ENCODE data around the gene NUDT4.
"Not testable (repeated sequence)": the region's sequence is repeated elsewhere in the genome, so short reads cannot be mapped to it uniquely, and the experiment has no call there.

The NUDT4 gene

DNA sequence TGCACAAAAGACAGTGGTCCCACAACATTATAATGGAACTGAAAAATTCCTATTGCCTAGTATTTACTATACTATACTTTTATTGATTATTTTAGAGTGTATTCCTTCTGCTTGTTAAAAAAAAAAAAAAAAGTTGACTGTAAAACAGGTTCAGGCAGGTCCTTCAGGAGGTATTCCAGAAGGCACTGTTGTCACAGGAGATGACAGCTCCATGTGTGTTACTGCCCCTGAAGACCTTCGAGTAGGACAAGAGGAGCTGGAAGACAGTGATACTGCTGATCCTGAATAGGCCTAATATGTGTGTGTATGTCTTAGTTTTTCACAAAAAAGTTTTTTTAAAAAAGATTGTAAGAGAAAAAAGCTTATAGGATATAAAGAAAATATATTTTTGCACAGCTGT lies 51.7 kb downstream of the NUDT4 start:
- no peak for DNase-seq (ENCODE audit: low spot score)

DNA sequence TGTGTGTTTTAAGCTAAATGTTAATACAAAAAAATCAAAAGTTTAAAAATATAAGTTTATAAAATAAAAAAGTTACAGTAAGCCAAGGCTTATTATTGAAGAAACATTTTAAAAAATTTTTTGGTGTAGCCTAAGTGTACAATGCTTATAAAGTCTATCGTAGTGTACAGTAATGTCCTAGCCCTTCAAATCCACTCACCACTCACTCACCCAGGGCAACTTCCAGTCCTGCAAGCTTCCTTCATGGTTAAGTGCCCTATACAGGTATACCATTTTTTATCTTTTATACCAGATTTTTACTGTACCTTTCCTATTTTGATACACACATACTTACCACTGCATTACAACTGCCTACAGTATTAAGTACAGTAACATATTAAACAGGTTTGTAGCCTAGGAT lies 52.1 kb downstream of the NUDT4 start:
- DNase-seq (ENCODE audit: low spot score): no peak

GRCh38 chr12:93430280-93430679 lies 52.6 kb downstream of the NUDT4 start:
- no peak for DNase-seq (ENCODE audit: low spot score)

GRCh38 chr12:93432031-93432430 lies 54.3 kb downstream of the NUDT4 start:
- DNase-seq (ENCODE audit: low spot score): not testable (repeated sequence)

- no peak for DNase-seq (ENCODE audit: low spot score)
Observed at GRCh38 chr12:93434256-93434865, 56.6 kb downstream of the NUDT4 start.

GRCh38 chr12:93438266-93439050 lies 60.7 kb downstream of the NUDT4 start:
- DNase-seq (ENCODE audit: low spot score): no peak

DNA sequence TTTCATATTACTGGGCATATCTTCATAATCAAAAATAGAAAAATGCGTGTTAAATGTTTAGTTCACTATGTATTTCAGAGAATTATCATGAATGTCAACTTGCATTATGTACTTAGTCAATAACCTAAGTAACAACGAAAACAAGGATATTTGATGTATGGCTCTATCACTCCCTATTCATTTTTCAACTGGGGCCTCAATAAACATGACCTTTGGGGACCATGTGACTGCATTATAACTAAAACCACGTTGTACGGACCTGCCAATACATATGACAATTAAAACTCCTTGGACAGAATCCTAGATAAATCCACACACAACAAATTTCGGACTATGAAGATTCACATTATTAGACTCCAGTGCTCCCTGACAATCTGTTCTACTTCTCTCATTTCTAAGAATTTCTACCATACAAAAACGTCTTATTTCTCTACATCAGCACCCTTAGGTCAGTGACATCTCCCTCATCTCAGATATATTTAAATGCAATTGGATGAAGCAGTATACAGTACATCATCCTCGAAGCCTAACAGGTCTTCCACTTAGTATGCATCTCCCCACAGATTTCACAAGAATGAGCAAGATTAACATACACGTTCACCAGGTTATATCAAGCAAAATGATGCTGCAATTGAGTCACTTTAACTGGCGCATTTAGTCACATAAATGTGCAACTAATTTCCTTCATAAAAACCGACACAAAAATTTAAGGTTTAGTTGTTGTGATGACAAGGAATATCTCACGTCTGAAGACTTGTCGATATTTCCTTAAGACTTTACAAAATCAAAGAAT lies 62.5 kb downstream of the NUDT4 start:
- DNase-seq (ENCODE audit: low spot score): peak; percentile 26

- DNase-seq (ENCODE audit: low spot score): no peak
Observed at GRCh38 chr12:93441081-93441616, 63.4 kb downstream of the NUDT4 start.

DNA sequence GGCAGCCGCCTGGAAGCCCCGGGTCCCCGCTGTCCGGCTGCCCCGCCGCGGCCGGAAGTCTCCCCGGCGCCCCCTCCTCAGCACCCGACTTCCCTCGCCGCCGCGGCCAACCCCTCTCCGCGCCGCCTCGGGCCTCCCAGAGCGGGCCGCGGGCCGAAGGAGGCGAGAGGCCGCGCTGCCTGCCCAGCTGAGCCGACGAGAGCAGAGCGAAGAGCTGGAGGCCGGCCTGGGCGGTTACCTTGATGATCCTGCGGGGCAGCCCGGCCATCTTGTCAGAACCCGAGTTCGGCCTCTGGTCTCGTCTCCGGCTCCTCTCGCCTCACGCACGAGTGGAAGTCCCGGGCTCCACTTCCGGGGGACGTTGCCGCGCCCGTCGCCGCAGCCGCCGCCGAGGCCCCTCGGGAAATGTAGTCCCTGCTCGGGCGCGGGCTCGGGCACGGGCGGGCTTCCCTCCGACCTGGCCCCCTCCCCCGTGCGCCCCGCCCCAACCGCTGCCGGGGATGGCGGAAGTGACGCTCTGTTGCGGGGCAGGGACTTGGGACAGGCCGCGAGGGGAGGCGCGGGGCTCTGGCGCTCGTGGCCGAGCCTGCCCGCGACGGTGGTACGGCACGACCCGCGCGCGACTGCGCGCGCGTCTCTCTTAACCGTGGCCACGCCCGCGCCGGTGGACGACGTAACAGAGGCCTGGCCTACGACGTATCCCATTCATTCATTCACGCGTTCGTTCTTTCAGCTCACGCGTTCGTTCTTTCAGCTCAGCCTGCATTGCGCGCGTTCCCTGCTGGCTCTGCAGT lies 64.1 kb downstream of the NUDT4 start, which contains the start of gene UBE2N:
Gene UBE2N (minus strand): TSS at position 331 of the 794 bp plus-strand sequence. CDS start 63 bp downstream, at position 268.
- peak; percentile 90 for DNase-seq (ENCODE audit: low spot score)

- DNase-seq (ENCODE audit: low spot score): no peak
Observed at GRCh38 chr12:93442411-93443340, 65.0 kb downstream of the NUDT4 start.

GRCh38 chr12:93443576-93443975 lies 65.9 kb downstream of the NUDT4 start:
- DNase-seq (ENCODE audit: low spot score): no peak

DNA sequence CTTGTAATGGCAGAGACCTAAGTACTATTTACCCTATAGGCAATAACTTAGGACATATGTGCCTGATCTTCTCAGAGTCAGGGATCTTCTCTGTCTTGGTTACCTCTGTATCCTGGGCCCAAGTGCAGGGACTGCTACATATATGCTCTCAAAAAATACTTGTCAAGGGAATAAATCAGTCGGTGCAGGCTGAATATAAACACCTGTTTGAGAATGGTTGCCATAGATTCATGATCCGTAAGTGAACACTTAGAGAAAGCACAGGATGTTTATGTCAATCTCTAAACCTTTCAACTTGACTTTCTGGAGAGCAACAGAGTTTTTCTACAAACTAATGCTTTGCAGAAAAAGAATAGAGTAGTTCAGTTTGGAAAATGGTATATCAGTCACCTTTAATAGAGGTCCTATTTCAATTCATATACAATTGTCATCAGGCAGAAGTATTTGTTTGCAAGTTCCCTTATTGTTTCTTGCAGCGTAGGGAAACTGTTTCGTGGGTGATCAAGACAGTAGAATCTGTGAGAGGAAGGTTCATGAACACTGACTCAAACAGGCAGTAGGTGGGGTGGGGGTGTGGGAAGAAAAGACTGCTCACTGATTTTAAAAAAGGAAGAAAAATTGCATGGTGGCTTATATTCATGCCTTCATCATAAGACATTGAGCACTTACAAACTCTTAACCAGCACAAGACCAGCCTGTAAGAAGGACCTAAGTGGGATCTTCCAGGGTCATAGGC lies 70.0 kb downstream of the NUDT4 start:
- no peak for DNase-seq (ENCODE audit: low spot score)

- no peak for DNase-seq (ENCODE audit: low spot score)
Observed at GRCh38 chr12:93448796-93449195, 71.1 kb downstream of the NUDT4 start.

- no peak for DNase-seq (ENCODE audit: low spot score)
Observed at GRCh38 chr12:93449277-93449676, 71.6 kb downstream of the NUDT4 start.

DNA sequence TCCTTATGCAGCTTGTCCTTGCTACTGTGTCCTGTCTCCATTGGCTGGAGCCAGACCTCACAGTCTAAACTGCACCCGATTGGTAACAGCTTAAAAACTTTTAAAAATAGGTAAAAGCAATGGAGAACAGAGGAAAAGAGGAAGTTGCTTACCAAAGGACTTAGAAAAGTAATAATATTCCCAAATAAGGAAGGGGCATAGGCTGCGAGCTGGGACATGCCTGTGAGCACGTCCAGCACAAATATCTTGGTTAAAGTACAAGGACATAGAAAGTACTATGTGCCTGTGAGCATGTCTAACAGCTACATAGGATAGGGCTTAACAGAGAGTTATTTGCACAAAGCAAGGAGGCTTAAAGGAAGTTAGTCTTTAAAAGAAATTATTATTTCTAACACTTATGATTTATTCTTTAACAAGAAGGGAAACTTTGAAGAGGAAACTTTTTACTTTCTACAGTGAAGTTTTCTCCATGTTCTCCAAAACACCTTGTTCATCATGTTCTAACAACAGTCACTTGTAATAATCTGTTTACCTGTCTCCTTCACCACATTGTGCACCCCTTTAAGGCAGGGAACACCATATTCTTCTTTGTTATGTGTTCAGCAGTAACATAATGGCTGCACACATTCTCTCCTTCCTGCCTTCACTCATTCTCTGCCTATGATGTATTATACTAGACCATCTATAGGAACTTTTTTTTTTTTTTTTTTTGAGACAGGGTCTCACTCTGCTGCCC lies 73.9 kb downstream of the NUDT4 start:
- DNase-seq (ENCODE audit: low spot score): no peak

GRCh38 chr12:93453633-93454032 lies 75.9 kb downstream of the NUDT4 start:
- DNase-seq (ENCODE audit: low spot score): no peak

DNA sequence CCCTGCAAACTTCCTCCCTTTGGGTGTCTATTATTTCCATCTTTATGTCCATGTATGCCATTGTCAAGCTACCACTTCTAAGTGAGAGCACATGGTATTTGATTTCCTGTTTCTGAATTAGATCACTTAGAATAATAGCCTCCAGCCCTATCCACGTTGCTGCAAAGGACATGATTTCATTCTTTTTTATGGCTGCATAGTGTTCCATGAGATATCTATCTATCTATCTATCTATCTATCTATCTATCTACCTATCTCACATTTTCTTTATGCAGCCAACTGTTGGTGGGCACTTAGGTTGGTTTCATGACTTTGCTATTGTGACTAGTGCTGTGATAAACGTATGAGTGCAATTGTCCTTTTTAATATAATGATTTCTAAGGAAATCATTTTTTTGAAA lies 78.4 kb downstream of the NUDT4 start:
- no peak for DNase-seq (ENCODE audit: low spot score)

Data from kidney capillary endothelial cell (primary cell).